Fibroblast of the aortic adventitia (primary cell): ENCODE results near the gene NME1. TPM values are rescaled to one million over a fixed set of nuclear protein-coding genes. Genes with fewer than 3 reads are reported as not detected.

ENCODE experiments used
- DNase-seq: peaks from one replicate; pipeline ENCODE4 v3.0.0-alpha.2; 2010; ENCODE audit warnings: low read depth
- H3K4me3 ChIP-seq: 2 replicates; pipeline ENCODE4 v1.5.1; 2011; ENCODE audit warnings: low read depth, mild to moderate bottlenecking, control low read depth, low read length, moderate library complexity
- total RNA-seq: library from RNA; depleted of rRNA; stranded (reverse); fragments of >200 nt; gene quantifications from 2 replicates; pipeline ENCODE4 v1.2.3, GENCODE V29; 2012; ENCODE audit warnings: low replicate concordance
- TF ChIP-seq, protein P1 (sequence below): IDR thresholded peaks from 2 replicates; pipeline ENCODE4 v1.5.1; 2011; ENCODE audit warnings: mild to moderate bottlenecking, low read length, control low read depth, inconsistent platforms; ENCODE audit not compliant: insufficient read depth

NME1 gene
- total RNA-seq, 1 donor = 138 TPM

DNA sequence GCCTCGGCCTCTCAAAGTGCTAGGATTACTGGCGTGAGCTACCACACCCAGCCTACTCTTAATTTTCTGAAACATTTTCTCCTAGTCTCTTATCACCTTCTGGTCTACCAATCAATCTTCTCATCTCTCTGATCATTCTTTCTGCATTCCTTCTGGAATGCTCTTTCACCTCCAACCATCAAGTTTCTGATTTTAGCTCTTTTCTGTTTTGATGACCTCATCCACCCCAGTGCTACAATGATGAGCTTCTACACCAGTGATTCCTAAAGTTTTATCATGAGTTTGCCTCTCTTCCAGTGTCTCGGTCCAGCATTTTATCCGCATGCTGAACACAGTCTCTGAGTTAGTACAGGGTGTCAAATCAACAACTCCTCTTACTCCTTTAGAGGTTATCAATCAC lies 44.4 kb downstream of the NME1 start:
- DNase-seq = no peak
- TF ChIP-seq, protein P1, sequence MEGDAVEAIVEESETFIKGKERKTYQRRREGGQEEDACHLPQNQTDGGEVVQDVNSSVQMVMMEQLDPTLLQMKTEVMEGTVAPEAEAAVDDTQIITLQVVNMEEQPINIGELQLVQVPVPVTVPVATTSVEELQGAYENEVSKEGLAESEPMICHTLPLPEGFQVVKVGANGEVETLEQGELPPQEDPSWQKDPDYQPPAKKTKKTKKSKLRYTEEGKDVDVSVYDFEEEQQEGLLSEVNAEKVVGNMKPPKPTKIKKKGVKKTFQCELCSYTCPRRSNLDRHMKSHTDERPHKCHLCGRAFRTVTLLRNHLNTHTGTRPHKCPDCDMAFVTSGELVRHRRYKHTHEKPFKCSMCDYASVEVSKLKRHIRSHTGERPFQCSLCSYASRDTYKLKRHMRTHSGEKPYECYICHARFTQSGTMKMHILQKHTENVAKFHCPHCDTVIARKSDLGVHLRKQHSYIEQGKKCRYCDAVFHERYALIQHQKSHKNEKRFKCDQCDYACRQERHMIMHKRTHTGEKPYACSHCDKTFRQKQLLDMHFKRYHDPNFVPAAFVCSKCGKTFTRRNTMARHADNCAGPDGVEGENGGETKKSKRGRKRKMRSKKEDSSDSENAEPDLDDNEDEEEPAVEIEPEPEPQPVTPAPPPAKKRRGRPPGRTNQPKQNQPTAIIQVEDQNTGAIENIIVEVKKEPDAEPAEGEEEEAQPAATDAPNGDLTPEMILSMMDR = no peak

GRCh38 chr17:51200295-51200694 lies 46.9 kb downstream of the NME1 start:
- no peak overlapping the region for H3K4me3 ChIP-seq
- DNase-seq = no peak
- TF ChIP-seq, protein P1 = no peak

More for the DNA sequence above, 44.4 kb downstream of the NME1 start:
- no peak overlapping the region for H3K4me3 ChIP-seq

DNA sequence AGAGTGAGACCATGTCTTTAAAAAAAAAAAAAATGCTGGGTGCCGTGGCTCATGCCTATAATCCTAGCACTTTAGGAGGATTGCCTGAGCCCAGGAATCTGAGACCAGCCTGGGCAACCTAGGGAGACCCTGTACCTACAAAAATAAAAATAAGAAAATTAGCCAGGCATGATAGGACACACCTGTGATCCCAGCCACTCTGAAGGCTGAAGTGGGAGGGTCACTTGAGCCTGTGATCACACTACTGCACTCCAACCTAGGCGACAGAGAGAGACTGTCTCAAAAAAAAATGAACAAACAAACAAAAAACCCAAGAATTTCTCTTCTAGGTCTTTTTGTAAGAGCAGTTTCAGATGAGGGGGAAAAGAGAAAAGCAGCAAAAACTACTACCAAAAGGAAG lies 47.5 kb downstream of the NME1 start:
- no peak overlapping the region for H3K4me3 ChIP-seq
- TF ChIP-seq, protein P1 = no peak
- DNase-seq = no peak

DNA sequence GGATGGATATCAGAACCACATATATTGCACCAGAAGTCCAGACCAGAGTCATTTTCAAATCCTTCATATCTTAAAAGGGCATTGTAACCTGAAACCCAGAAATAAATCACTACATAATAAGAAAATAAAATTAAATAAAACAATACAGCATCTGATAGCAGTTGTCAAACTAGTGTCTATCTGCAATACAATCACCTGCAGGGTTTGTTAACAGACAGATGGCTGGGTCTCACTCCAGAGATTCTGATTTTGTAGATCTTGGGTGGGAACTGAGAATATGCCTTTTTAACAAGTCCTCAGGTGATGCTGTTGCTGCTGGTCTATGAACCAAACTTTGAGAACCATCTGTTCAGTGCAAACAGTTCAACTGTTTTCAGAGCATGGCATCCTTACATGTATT lies 50.5 kb downstream of the NME1 start:
- DNase-seq = no peak
- no peak overlapping the region for H3K4me3 ChIP-seq
- TF ChIP-seq, protein P1 = no peak

Other genes with a start within 250 kb of the NME1 start
- 95.9 and 135 TPM in 2 replicates for gene SPAG9, start 32.7 kb upstream of the NME1 start, total RNA-seq
- 257 and 622 TPM in 2 replicates for gene NME2, start 12.9 kb downstream of the NME1 start, total RNA-seq
- gene MBTD1, start 106.5 kb downstream of the NME1 start, total RNA-seq = 13.1 and 15.7 TPM in 2 replicates
- gene UTP18, start 107.0 kb downstream of the NME1 start, total RNA-seq = 41.8 and 80.5 TPM in 2 replicates